NB4 (cell line): ENCODE data around the gene EDAR.

Experiments
- CTCF ChIP-seq: IDR thresholded peaks from one replicate; pipeline ENCODE4 v1.5.1; 2012; ENCODE audit warnings: low read depth, low read length
- MYC ChIP-seq: IDR thresholded peaks from 2 replicates; pipeline ENCODE4 v1.6.1; 2011; ENCODE audit warnings: low read depth, low read length
- POLR2A ChIP-seq: IDR thresholded peaks from 2 replicates; pipeline ENCODE4 v1.6.1; 2011; ENCODE audit warnings: mild to moderate bottlenecking; ENCODE audit not compliant: insufficient read length; ENCODE audit errors: extremely low read depth

- TF ChIP-seq CTCF (no peak), POLR2A (no peak), MYC (no peak)
Observed at GRCh38 chr2:108946442-108946841, 42.6 kb downstream of the EDAR start.
